ENCODE measurements around the gene PISD. TPM values are rescaled to one million over a fixed set of nuclear protein-coding genes. Genes with fewer than 3 reads are reported as not detected.
"Not testable (repeated sequence)": the region's sequence is repeated elsewhere in the genome, so short reads cannot be mapped to it uniquely, and the experiment has no call there.

PISD gene
- total RNA-seq, 2 donors from 2014 or later, result 32.9 to 35.5 TPM

- ATAC-seq (no peak), DNase-seq (no peak)
- intact Hi-C loops (cut with DNase I, micrococcal nuclease), result no loop called here
Observed at GRCh38 chr22:31615491-31615860, 46.5 kb downstream of the PISD start.

GRCh38 chr22:31614781-31615490 lies 47.1 kb downstream of the PISD start:
- intact Hi-C loops (cut with DNase I, micrococcal nuclease), result no loop called here
- ATAC-seq (no peak), DNase-seq (no peak)

GRCh38 chr22:31613904-31614296 lies 48.1 kb downstream of the PISD start:
- intact Hi-C loops (cut with DNase I, micrococcal nuclease), result no loop called here
- no peak for ATAC-seq
- DNase-seq, result no peak

- intact Hi-C loops (cut with DNase I, micrococcal nuclease), result no loop called here
- ATAC-seq (peak; percentile 26), DNase-seq (no peak)
Observed at GRCh38 chr22:31613286-31613903, 48.6 kb downstream of the PISD start.

- intact Hi-C loops (cut with DNase I, micrococcal nuclease), result no loop called here
- ATAC-seq (no peak), DNase-seq (no peak)
Observed at GRCh38 chr22:31612891-31613285, 49.1 kb downstream of the PISD start.

GRCh38 chr22:31611061-31611760 lies 50.8 kb downstream of the PISD start:
- ATAC-seq, result no peak
- peak in 1 of 2 donors; percentile 15 for DNase-seq
- intact Hi-C loops (cut with DNase I, micrococcal nuclease), result no loop called here

GRCh38 chr22:31610611-31611010 lies 51.4 kb downstream of the PISD start:
- intact Hi-C loops (cut with DNase I, micrococcal nuclease), result no loop called here
- DNase-seq (no peak), ATAC-seq (no peak)

- ATAC-seq (no peak), DNase-seq (peak in 1 of 2 donors; percentile 17)
- intact Hi-C loops (cut with DNase I, micrococcal nuclease), result no loop called here
Observed at GRCh38 chr22:31609716-31610115, 52.3 kb downstream of the PISD start.

GRCh38 chr22:31607696-31608095 lies 54.3 kb downstream of the PISD start:
- intact Hi-C loops (cut with DNase I, micrococcal nuclease), result no loop called here
- no peak for DNase-seq
- no peak for ATAC-seq

GRCh38 chr22:31605851-31606585 lies 56.0 kb downstream of the PISD start:
- no peak for DNase-seq
- ATAC-seq, result peak; percentile 63
- intact Hi-C loops (cut with DNase I, micrococcal nuclease), result no loop called here

- peak; percentile 37 for ATAC-seq
Observed at GRCh38 chr22:31604746-31605705, 57.0 kb downstream of the PISD start.

GRCh38 chr22:31604137-31604705 lies 57.8 kb downstream of the PISD start:
- ATAC-seq (no peak), DNase-seq (no peak)
- intact Hi-C loops (cut with DNase I, micrococcal nuclease), result no loop called here

More at GRCh38 chr22:31604746-31605705, 57.0 kb downstream of the PISD start:
- intact Hi-C loops (cut with DNase I, micrococcal nuclease), result no loop called here
- no peak for DNase-seq

GRCh38 chr22:31603574-31603973 lies 58.4 kb downstream of the PISD start:
- intact Hi-C loops (cut with DNase I, micrococcal nuclease), result no loop called here
- ATAC-seq, result no peak
- DNase-seq, result no peak

- no peak for DNase-seq
- ATAC-seq, result no peak
- intact Hi-C loops (cut with DNase I, micrococcal nuclease), result no loop called here
Observed at GRCh38 chr22:31603081-31603525, 58.9 kb downstream of the PISD start.

GRCh38 chr22:31602259-31602952 lies 59.6 kb downstream of the PISD start:
- ATAC-seq, result peak; percentile 14
- intact Hi-C loops (cut with DNase I, micrococcal nuclease), result no loop called here
- peak in 1 of 2 donors; percentile 54 for DNase-seq

GRCh38 chr22:31595271-31595670 lies 66.7 kb downstream of the PISD start:
- DNase-seq, result no peak
- intact Hi-C loops (cut with DNase I, micrococcal nuclease), result no loop called here
- ATAC-seq, result no peak

- ATAC-seq; intact Hi-C loops (cut with DNase I, micrococcal nuclease); DNase-seq: not testable (repeated sequence)
Observed at GRCh38 chr22:31590161-31590560, 71.9 kb downstream of the PISD start.
